Hematopoietic multipotent progenitor cell (in vitro differentiated cells): ENCODE results near the gene MARCO. TPM values are rescaled to one million over a fixed set of nuclear protein-coding genes. Genes with fewer than 3 reads are reported as not detected.

Experiments
- DNase-seq, 3 donors: peaks; one replicate each; pipeline ENCODE4 v3.0.0-alpha.2; 2011 to 2015; ENCODE audit warnings: low read depth in 2 of 3, low spot score in 2 of 3
- total RNA-seq: library from RNA; depleted of rRNA; stranded (reverse); fragments of >200 nt; gene quantifications from one replicate; pipeline ENCODE4 v1.2.3, GENCODE V29; 2012

The MARCO gene
- total RNA-seq, 1 donor: under 0.01 TPM

DNA sequence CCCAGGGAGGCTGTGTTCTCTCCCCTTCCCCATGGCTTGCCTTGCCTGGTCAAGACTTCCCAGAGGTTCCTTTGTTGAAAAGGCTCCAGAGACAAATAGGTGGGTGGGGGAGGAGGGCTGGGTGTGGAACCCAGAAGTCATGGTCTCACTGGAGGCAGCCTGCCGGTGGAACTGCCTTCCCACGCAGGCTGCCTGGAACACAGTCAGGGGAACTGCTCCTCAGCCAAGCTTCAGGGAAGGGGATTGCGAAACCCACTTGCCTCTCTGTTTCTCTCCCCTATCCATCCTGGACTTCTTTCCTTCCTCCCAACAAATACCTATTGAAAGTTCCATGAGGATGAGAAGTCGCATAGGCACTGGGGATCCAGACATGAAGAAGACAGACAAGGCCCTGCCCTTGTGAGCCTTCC is 31.6 kb downstream of the MARCO start:
- DNase-seq: no peak

DNA sequence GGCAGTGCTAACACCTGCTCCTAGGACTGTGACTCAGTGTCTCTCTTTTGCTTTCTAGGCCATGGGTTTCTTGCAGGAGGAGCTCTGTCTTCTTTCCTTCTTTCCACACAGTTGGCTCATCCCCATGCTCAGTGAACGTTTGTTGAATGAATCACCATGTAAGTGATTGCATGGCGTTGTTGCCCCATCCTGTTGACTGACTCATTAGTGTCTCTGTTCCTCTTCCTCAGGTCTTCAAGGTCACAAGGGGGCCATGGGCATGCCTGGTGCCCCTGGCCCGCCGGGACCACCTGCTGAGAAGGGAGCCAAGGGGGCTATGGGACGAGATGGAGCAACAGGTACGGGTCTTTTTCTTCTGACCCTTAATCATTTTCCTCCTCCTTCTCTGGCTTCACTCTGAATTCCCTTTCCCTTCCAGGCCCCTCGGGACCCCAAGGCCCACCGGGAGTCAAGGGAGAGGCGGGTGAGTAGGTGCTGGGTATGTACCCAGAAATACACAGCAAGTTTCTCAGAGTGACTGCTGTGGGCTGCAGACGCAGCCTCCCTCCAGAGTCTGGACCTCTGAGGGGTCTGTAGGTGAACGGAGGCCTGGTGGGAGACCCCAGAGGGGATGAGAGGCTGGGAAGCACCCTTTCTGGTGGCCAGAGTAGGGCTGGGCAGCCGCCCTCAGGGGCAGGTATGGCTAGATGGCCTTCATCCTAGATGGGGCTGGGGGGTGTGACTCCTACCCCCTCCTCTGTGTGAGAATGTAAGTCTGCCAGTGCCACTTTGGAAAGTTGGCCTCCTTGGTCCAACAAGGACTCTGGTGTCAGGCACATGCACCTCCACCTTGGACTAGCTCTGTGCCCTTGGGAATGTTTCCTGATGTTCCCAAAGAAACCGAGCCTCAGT is 32.4 kb downstream of the MARCO start:
- no peak for DNase-seq

DNA sequence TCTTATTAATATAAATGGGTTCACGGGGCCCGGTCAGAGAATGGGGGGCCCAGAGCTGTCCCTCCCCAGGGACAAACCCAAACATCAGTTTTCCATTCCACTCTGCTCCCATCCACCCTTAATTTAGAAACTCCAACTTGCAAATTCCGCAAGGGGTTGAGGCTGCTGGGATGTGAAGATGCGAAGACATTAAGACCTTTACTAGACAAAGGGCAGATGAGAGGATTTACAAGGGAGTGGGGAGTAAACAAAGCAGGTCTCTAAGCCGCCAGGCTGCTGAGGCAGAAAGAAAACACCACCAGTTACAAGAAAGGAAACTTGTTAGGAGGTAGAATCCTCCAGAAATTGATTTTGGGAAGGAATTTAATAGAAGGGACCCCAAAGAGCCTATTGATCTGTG is 33.1 kb downstream of the MARCO start:
- DNase-seq: no peak

DNA sequence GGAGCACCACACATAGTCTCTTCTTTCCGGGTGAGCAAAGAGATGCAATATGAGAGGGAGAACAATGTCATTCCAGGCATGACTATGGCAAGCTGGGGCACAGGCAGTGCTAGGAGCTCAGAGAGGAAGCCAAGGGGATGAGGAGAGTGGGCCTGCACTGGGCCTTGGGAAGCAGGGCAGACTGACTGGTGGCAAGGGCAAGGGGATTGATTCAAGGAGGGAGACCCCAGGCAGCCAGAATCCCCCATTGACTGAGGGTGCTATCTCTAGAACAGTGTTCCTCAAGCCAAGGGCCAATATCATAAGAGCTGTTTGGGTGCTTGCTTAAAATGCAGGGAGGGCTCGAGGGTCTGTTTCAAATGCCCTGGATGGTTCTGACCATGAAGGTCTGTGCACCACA is 36.1 kb downstream of the MARCO start:
- DNase-seq: no peak

DNA sequence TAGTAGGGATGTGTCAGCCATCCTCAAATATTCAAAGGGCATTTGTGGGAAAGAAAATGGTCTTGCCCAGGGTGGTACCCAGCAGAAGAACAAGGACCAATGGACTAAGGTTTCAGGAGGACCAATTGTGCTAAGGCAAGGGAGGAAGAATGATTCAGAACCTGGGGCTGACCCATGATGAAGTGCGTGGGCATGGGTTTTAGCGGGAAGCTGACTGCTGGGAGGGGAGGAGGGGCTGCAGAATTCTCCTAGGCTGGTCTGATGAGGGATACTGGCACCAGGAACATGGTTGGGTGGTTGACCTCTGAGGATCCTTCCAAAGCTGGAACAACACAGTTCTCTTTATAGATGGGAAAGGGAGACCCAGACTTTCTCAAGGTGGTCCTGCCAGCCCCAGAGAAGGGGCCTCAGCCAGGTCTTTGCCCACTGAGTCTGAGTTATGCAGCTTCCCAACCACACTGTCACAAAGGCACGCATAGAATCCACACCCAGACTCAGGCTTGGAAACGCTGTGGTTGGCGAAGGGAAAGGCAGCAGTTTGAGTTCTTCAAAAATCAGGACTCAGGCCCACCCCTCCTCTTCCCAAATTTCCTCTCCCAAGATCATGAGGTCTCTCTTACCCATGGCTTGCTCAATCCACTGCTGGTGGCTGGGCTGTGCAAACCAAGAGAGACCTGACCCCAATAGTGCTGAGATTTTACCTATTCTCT is 37.3 kb downstream of the MARCO start:
- no peak for DNase-seq

DNA sequence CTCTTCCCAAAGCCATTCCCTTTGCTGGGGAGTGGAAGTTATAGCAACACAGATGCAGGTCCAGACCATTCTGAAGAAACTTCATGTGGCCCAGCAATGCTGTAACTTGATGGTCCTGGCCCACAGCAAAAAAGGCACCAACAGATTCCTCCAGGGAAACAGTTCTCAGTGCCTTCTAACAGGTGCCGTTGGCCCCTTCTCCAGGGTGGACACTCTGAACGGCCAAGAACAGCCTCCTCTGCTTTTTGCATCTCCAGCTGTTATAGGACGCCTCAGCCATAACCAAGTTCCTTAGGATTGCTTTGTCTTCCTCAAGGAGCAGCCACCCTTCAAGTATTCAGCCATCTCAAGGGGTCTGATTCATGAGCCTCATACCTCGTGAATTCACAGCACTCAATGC is 38.0 kb downstream of the MARCO start:
- no peak for DNase-seq

DNA sequence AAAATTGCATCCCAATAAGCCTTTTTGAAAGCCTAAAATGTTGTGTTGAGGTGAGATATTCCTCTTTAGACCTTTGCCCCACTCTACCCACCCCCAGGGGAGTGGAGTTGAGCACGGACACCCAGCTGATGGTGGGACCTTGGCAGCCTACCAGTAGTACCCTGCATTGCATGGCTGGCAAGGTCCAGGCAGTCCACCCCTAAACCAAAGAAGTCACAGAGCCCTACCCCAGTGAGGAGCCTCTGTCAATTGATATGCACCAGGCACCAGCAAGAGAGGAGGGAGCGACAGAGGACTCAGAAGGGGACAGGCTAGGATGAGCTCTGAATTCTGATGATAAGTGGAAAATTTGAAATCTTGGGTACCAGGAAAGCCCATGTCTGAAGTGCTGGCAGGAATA is 38.6 kb downstream of the MARCO start:
- DNase-seq: no peak

DNA sequence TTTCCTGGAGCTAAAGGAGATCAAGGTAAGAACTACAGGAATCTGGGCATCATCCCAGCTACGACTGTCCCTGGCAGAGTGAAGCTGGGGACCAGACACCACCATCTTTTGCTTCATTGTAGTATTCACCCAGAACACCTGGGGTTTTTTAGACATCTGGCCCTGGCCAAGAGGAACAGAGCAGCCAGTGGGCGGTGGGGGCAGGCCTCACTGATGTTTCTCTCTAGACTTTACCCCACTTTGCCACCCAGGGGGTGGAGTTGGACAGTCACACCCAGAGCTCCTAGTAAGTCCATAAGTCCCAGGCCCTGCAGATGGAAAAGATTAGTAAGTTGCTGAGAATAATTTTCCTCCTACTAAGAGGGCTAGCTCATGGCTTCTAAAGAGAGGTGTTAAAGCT is 39.6 kb downstream of the MARCO start:
- no peak for DNase-seq

DNA sequence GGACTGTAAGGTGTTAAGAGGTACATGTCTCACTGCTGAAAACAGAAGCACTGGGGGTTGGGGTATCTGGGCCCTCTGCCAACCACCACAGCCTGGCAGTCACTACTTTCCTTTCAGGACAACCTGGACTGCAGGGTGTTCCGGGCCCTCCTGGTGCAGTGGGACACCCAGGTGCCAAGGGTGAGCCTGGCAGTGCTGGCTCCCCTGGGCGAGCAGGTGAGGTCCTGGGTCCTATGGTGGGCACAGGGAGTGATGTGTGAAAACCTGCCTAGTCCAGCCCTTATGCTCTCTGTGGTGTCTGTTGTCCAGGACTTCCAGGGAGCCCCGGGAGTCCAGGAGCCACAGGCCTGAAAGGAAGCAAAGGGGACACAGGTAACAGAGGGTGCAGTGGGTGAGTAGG is 40.0 kb downstream of the MARCO start:
- no peak for DNase-seq

DNA sequence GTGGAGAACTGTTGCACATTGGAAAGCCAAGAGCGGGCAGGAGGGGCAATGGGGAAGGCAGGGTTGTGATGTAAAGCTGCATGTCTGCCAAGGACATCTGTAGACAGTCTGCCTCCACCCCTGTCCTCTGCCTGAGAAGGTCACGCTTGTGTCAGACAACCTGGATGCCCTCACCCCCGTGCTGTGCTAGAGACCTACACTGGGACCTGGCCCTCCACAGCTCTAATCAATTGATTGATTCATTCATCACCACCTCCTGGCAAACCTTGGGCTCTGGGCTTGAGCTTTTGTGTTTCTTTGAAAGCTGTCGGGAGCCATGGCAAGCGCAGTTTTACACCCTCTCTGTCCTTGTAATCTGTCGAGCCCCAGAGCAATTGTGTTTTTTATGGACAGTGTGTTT is 41.1 kb downstream of the MARCO start:
- DNase-seq: no peak

DNA sequence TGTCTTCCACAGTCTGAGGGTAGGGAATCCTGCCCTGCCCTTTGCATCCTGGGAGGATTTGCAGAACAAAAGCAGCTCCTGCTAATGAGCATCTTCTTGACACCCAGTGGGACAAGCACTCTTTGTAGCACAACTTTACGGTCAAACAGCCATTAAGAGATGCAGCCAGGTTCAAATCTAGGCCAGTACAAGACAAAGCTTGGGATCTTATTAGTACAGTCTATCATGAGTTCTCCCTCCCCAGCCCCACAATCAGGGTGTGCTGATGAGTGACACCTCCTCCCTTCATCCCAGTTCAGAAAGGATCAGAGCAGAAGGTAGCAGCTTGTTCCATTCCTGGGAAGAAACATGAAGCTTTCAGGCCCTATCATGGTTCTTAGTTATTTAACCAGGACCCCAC is 41.9 kb downstream of the MARCO start:
- DNase-seq: no peak

DNA sequence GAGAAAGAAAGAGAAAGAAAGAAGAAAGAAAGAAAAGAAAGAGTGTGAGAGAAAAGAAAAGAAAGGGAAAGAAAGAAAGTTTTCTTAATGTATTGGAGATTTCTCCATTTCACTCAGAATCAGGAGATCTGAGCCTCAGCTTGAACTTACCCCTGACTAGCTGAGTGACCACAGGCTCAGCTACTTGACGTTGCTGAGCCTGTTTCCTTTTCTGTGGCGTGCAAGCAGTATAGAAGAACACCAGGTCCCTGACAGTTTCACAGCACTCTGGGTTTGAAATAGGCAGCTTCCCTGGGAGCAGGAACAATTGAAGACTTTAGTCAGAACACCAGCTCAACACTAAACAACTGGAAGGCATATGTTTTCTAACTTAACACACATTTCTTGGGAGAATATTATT is 44.7 kb downstream of the MARCO start:
- no peak for DNase-seq

DNA sequence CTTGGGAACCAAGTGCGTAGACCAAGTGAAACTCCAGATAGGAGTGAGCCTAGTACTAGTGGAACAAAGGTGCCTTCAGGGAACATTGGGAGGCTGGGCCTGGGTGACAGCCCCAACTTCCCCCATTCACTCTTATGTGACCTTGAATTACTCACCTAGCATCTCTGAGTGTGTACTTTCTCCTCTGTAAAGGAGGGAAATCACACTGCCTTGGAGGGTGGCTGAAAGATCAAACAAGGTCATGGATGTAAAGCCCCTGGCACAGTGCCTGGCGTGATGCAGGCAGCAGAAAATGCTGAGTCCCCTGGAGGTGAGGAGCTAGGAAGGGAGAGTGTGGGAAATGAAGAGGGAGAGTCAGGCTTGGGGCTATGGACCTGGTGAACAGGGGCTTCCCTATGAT is 45.9 kb downstream of the MARCO start:
- no peak for DNase-seq

DNA sequence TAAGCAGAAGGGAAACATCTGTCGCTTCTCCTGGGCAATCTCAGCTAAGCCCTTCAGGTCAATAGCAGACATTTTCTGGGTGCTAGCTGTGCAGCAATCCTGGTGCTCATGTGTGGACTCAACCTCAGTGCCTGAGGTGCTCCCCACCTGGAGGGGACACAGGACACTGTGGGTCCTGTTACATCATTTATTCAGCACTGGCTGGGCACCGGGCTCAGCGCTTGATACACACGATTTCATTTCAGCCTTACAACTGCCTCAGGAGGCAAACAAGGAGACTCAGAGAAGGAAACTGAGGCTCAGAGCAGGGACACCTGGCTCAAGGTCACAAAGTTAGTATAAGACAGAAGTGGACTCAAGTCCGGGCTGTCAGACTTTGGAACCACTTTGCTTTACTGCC is 46.7 kb downstream of the MARCO start:
- no peak for DNase-seq

DNA sequence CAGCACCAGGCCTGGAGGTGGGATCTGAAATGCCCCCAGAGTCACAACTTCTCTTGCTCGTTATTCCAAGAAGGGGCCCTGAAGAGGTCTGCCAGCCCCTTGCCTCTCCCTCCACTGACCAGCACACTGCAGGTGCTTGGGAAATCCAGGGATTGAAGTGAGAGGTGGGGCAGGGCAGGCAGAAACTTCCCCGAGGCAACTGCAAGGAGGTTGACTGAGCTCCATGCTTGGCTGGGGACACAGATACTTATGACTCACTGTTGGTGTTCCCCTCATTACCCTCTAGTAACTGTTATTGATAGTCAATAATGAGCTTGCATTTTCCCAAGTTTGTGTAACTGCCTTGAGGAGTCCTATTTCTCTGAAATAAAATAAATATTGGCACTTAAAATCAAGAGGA is 47.5 kb downstream of the MARCO start:
- no peak for DNase-seq

DNA sequence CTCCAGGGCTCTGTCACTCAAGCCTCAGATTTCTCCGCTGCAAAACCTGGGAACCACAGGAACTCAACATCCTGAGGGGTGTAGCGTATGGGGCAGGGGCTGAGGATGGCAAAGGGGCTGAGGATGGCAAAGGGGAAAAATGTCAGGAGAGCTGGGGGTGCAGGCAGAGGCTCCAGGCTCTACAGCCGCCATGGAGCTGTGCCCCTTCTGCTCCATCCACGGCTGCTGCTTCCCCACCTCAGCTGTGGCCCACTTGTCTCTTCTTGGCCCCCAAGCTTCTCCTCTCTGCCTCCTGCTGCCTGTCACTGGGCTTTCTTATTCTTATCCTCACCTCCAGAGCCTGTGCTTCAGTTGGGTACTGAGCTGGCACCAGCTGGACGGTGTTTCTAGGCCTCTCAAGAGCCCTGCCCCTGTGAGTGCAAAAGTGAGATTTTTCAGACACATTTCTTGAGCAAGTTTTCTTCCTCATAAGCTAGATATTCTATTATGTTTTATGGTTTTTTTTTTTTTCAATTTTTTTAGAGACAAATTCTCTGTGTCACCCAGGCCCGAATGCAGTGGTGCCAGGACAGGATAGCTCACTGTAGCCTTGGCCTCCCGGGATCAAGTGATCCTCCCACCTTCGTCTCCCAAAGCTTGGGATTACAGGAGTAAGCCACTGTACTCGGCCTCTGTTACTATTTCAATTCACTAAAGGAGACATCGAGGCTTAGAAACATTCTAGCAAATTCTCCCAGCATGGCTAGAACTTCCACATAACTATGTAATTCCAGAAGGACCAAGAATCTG is 49.0 kb downstream of the MARCO start:
- no peak for DNase-seq

DNA sequence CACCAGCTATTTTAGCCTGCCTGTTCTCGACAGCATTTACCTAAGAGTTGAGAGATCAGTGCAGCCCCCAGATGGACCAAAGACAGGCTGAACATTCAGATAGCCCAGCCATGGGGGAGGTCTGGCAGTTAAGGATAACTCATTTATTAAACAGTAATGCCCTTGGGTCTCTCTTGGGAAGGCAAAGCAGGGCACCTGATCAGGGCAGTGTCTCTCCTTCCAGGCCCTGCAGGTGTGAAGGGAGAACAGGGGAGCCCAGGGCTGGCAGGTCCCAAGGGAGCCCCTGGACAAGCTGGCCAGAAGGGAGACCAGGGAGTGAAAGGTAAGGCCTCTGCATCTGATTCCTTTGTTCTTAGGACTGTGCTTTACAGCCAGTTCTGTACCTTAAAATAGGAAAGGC is 49.6 kb downstream of the MARCO start:
- no peak for DNase-seq

DNA sequence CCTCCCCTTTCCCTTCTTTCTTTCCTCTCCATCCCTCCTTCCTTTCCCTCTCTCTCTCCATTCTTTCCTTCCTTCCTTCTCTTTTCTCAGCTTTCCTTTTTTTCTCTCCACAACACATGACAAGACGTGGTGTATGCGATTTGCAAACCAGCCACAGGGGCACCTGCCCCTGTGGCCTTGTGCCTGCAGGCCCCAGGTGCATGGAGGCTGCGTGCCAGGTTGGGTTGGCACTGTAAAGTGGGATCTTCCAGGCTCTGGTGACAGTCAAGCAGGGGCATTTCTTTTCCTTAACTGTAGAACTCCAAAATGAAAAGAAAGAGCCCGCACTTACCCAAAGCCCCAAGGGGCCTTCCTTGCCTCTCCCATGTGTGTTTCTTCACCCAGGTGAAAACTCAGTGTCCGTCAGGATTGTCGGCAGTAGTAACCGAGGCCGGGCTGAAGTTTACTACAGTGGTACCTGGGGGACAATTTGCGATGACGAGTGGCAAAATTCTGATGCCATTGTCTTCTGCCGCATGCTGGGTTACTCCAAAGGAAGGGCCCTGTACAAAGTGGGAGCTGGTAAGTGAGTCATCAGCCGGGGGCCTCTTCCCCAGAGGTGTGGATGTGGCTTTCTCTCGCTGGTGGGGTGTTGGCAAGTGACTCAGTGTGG is 50.9 kb downstream of the MARCO start:
- no peak for DNase-seq

DNA sequence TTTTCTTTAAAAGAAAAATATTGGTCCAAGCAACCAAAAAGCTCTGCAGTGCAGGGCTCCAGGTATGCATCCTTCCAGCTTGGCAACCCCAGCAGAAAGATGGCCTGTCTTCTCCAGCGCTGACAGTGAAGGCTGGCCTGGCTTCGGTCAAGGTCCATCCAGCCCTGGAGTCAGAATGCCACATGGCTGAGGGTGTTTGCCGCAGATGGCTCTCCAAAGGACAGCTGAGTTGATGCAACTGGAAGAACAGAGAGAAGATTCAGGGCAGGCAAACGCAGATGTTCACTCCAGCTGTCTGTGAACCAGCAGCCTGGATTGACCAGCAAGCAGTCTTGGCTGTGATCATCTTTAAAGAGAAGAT is 51.4 kb downstream of the MARCO start:
- no peak for DNase-seq

DNA sequence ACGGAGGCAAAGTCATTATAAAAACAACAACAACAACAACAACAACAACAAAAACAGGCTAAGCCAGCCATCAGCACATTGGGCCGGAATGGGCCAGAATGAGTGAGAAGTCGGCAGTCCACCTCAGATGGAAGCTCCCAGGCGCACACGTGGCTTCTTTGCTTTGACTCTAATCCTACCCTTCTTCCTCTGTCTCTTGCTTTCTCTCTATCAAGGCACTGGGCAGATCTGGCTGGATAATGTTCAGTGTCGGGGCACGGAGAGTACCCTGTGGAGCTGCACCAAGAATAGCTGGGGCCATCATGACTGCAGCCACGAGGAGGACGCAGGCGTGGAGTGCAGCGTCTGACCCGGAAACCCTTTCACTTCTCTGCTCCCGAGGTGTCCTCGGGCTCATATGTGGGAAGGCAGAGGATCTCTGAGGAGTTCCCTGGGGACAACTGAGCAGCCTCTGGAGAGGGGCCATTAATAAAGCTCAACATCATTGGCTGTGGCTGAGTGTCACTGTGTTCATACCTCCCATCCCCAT is 52.2 kb downstream of the MARCO start:
- no peak for DNase-seq

DNA sequence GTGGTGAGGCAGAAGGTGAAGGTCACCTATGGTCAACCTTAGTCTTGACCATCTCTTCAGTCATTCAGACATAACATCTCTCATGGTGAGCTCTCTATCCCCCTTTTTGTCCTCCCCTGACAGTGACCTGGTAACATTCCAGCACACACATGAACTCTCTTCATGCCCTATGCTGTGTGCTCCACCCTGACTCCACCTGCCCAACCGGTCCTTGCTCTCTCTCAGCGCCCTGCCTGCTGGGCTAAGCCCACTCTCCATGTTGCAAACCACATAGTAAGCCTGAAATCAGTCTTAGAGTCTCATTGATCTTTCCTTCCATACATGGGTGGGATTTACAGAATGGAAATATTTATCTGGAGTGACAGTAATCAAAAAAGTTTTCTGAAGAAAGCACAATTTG is 52.8 kb downstream of the MARCO start:
- no peak for DNase-seq
